Suprapubic skin (tissue), 3 donors: Measurements from ENCODE around the gene KRT6A.

Experiments used
- CTCF ChIP-seq, 2 donors: fragments of 200-600 bp in 1 of 2; fragments of 450-650 bp in 1 of 2; sonication (generic) in 1 of 2; IDR thresholded peaks; one replicate each; pipeline ENCODE4 v1.5.1; 2016 to 2019; ENCODE audit warnings: antibody characterized with exemption in 2 of 2, mild to moderate bottlenecking in 1 of 2, moderate library complexity in 1 of 2
- EP300 ChIP-seq: sonication (generic); formaldehyde crosslinking; IDR thresholded peaks from one replicate; pipeline ENCODE4 v1.6.1; 2017; ENCODE audit warnings: antibody characterized with exemption

GRCh38 chr12:52526511-52526951 lies 33.5 kb upstream of the KRT6A start:
- TF ChIP-seq CTCF (IDR thresholded peaks at IDR 0.05) (no peak), EP300 (no peak)
